ENCODE data around the gene KCNAB3.

DNA sequence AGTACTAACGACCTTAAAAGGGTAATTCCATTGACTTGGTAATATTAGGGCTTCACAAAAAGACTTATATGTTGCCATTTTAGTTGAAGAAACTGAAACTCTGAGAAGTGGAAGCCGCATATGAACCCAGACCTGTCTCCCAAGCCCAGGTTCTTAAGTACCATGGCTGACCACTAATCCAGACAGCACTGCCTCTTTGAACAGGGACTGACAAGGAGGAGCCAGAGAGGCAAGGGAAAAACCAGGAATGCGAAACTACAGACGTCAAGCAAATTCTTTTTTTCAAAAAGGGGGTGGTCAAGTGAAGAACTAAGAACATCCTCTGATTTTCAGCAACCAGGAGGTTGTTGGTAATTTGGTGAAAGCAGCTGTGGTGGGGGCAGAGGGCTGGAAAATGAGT lies 56.6 kb downstream of the KCNAB3 start:
- no peak for TF ChIP-seq FOXK2 (IDR thresholded peaks at IDR 0.05)
- no peak for TF ChIP-seq ELF4 (IDR thresholded peaks at IDR 0.05)

Data from HEK293T (cell line).